ENCODE results near the gene FRA10AC1. TPM values are rescaled to one million over a fixed set of nuclear protein-coding genes. Genes with fewer than 3 reads are reported as not detected.

Gene FRA10AC1
- total RNA-seq, 1 experiment from 2014 or later, result 8.3 TPM

DNA sequence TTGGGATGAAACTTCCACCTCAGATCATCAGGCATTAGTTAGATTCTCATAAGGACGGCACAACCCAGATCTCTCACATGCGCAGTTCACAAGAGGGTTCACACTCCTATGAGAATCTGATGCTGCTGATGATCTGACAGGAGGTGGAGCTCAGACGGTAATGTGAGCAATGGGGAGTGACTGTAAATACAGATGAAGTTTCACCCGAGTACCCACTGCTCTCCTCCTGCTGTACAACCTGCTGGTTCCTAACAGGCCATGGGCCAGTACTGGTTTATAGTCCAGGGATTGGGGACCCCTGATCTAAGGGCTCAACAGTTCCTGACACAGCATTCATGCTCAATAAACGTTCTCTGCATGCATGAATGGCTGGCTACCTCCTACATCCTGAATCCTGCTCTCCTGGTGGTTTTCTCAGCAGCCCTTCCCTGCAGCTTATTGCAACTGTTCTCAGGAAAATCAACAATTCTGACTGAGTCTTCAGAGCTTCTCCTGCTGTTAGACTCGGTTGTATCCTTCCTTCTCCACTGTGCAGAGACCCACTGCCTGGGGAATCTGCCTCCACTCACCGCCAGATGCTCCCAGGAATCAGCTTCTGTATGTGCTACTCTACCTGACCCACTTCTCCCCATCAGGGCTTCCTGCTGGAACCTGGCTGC lies 72.6 kb downstream of the FRA10AC1 start:
- DNase-seq (ENCODE audit: low spot score), result no peak

DNA sequence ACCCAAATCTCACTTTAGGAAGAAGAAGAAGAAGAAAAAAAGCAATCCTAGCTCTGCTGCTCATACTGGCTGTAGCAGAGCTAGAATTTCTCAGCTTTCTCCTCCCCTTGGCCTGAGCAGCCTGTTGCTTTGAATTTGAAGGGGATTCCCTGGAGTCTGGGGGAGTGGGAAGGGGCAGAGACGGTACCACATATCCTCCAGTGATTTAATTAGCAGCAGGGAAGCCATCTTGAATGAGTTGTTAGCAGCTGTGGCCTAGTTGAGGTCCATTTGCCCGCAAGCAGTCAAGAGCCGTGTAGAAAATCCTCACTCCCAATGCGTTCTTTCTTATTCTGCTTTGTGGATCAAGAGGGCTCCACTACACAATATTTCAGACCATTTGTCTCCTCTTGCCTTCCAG lies 73.5 kb downstream of the FRA10AC1 start:
- DNase-seq (ENCODE audit: low spot score), result no peak

- no peak for DNase-seq (ENCODE audit: low spot score)
Measured at GRCh38 chr10:93622942-93623341, 79.5 kb downstream of the FRA10AC1 start.

DNA sequence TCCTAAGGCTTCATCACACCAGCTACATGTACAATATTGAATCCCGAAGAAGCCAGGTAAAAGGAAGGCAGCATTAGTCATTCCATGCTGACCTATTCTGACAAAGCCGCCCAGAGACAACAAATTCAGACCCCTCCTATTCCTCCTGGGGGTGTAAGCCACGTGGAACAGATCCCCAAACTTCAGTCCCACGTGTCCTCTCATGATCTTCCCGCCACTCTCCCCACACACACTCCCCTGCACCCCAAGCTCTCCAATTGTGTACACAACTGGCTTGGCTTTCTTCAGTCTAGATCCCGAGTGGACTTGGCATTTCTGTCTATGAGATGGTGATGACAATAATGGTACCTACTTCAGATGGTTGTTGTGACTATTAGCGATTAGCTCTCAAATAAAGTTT lies 81.5 kb downstream of the FRA10AC1 start:
- DNase-seq (ENCODE audit: low spot score), result no peak

Other genes starting within 250 kb of the FRA10AC1 start
- 285 and 317 TPM in 2 replicates for gene MYOF, start 220.3 kb downstream of the FRA10AC1 start, total RNA-seq (2014; rRNA removed; shearing (Covaris generic))
- gene CEP55, start 206.0 kb downstream of the FRA10AC1 start, total RNA-seq (2014; rRNA removed; shearing (Covaris generic)), result 193 and 250 TPM in 2 replicates
- gene FFAR4, start 135.9 kb downstream of the FRA10AC1 start, total RNA-seq (2014; rRNA removed; shearing (Covaris generic)), result not detected in 2 replicates
- gene RBP4, start 101.4 kb downstream of the FRA10AC1 start, total RNA-seq (2014; rRNA removed; shearing (Covaris generic)), result not detected in 2 replicates
- gene PDE6C, start 90.1 kb downstream of the FRA10AC1 start, total RNA-seq (2014; rRNA removed; shearing (Covaris generic)), result not detected in 2 replicates
- gene LGI1, start 55.3 kb upstream of the FRA10AC1 start, total RNA-seq (2014; rRNA removed; shearing (Covaris generic)), result not detected in 2 replicates
- 5.3 and 6.0 TPM in 2 replicates for gene SLC35G1, start 191.4 kb upstream of the FRA10AC1 start, total RNA-seq (2014; rRNA removed; shearing (Covaris generic))

All from A172 (cell line).